Psoas muscle (tissue), 8 donors: ENCODE measurements around the gene GLTP. TPM values are rescaled to one million over a fixed set of nuclear protein-coding genes. Genes with fewer than 3 reads are reported as not detected.

ENCODE experiments used
- ATAC-seq, 4 donors: fragments of 200-7000 bp; cut with Tn5 transposase; one replicate each; pipeline ENCODE4 v1.9.1; 2020; ENCODE audit warnings: moderate library complexity in 3 of 4, mild to moderate bottlenecking in 2 of 4
- DNase-seq, 2 donors: peaks; one replicate each; pipeline ENCODE4 v3.0.0-alpha.2; 2020
- H3K27ac ChIP-seq: fragments of 200-600 bp; one replicate; pipeline ENCODE4 v1.8.0; 2022
- H3K27me3 ChIP-seq, 3 donors: fragments of 200-600 bp in 1 of 3; one replicate each; pipeline versions ENCODE4 v1.6.1 to v1.8.0; 2013 to 2022; ENCODE audit warnings: low read length in 2 of 3, mild to moderate bottlenecking in 2 of 3, moderate library complexity in 1 of 3; ENCODE audit not compliant: insufficient read depth in 3 of 3
- H3K36me3 ChIP-seq, 2 donors: fragments of 200-600 bp in 1 of 2; one replicate each; pipeline versions ENCODE4 v1.6.1 to v1.8.0; 2013 to 2022; ENCODE audit warnings: low read depth in 1 of 2, mild to moderate bottlenecking in 1 of 2, moderate library complexity in 1 of 2; ENCODE audit not compliant: insufficient read depth in 1 of 2
- H3K4me1 ChIP-seq: fragments of 200-600 bp; one replicate; pipeline ENCODE4 v1.8.0; 2022
- H3K4me3 ChIP-seq: fragments of 200-600 bp; one replicate; pipeline ENCODE4 v1.8.0; 2022; ENCODE audit warnings: mild to moderate bottlenecking
- H3K9me3 ChIP-seq: fragments of 200-600 bp; one replicate; pipeline ENCODE4 v1.8.0; 2022
- CTCF ChIP-seq: fragments of 200-600 bp; IDR thresholded peaks from one replicate; pipeline ENCODE4 v1.8.0; 2022; ENCODE audit warnings: antibody characterized with exemption
- WGBS, 3 donors: extraction: QIAGEN DNeasy Blood & Tissue Kit; methylation state at CpG; one replicate each; pipeline versions ENCODE4 v1.1.6 to v1.1.7; 2013; 5-methylcytosine and 5-hydroxymethylcytosine counted together
- intact Hi-C, 2 donors: fragments of 100-400 bp; cut with DNase I; formaldehyde crosslinking; loops; one replicate each; pipeline versions ENCODE4 v1.11.0 to v1.14.2; 2022
- polyA plus RNA-seq, 3 donors: library from polyadenylated mRNA; stranded (reverse); fragments of 200-250 nt; gene quantifications; one replicate each; pipeline ENCODE4 v1.2.3, GENCODE V29; 2013
- total RNA-seq, 4 donors: library from RNA; stranded (reverse); fragmentation: NEBNext Ultra II Directional in 2 of 4; extraction: Animal tissue kit (Norgen Biotek cat#: 25700) in 2 of 4; gene quantifications; one replicate each; pipeline versions ENCODE4 v1.2.1 to v1.2.4, GENCODE V29; 2021 to 2023
- donor health status: healthy with polysubstance abuse.
- donor health status: DM: no; HTN: no; CAD: no; lungs with moderate emphysema.
- donor health status: Bipolar disorder and iron deficiency.
- donor health status: healthy.
- donor health status: DM: yes; HTN: yes; CAD: no.
- donor health status: DM: no; HTN: no; CAD: no.
- donor health status: DM: no; HTN: no; CAD: no.
- donor health status: DM: yes; HTN: yes; CAD: no.

The GLTP gene
- total and polyA plus RNA-seq, 7 donors = 12.1 to 23.3 (median 16.9) TPM

GRCh38 chr12:109814600-109815150, 65.7 kb downstream of the GLTP start:
- ATAC-seq (no peak), DNase-seq (no peak)
- Histone ChIP-seq H3K9me3 (no peaks in the 10 kb centered on the region), H3K4me1 (no peaks in the 10 kb centered on the region), H3K4me3 (no peak overlapping the region), H3K27ac (no peak overlapping the region), H3K36me3 (no peaks in the 10 kb centered on the region), H3K27me3 (peaks cover 0 to 23% (median 0%) of the 10 kb centered on the region in 3 donors)
- intact Hi-C loops = no loop called here
- TF ChIP-seq CTCF = no peak
- 62 to 72% (median 64%) methylated on average over 19 to 20 of the region's 20 CpGs for WGBS, 3 donors

GRCh38 chr12:109813810-109814416, 66.4 kb downstream of the GLTP start:
- no peak overlapping the region for H3K27ac ChIP-seq
- H3K27me3 ChIP-seq = peaks cover 0 to 23% (median 0%) of the 10 kb centered on the region in 3 donors
- WGBS, 3 donors = 91 to 93% (median 92%) methylated on average over 6 of the region's 6 CpGs
- intact Hi-C loops = no loop called here
- H3K9me3 ChIP-seq = no peaks in the 10 kb centered on the region
- no peak for TF ChIP-seq CTCF
- no peak overlapping the region for H3K4me3 ChIP-seq
- DNase-seq = no peak
- ATAC-seq = no peak
- H3K4me1 ChIP-seq = no peaks in the 10 kb centered on the region
- H3K36me3 ChIP-seq = no peaks in the 10 kb centered on the region

- H3K27ac ChIP-seq = no peak overlapping the region
- intact Hi-C loops = no loop called here
- peaks cover 0 to 23% (median 0%) of the 10 kb centered on the region in 3 donors for H3K27me3 ChIP-seq
- DNase-seq = no peak
- TF ChIP-seq CTCF = no peak
- 54 to 63% (median 62%) methylated on average over 5 of the region's 5 CpGs for WGBS, 3 donors
- H3K4me3 ChIP-seq = no peak overlapping the region
- no peak for ATAC-seq
- H3K4me1 ChIP-seq = no peaks in the 10 kb centered on the region
- H3K9me3 ChIP-seq = no peaks in the 10 kb centered on the region
- H3K36me3 ChIP-seq = no peaks in the 10 kb centered on the region
Measured at GRCh38 chr12:109811624-109811995, 68.7 kb downstream of the GLTP start.

GRCh38 chr12:109810954-109811623, 69.3 kb downstream of the GLTP start:
- Histone ChIP-seq H3K27me3 (peaks cover 0 to 21% (median 0%) of the 10 kb centered on the region in 3 donors), H3K4me3 (no peak overlapping the region), H3K27ac (no peak overlapping the region), H3K4me1 (no peaks in the 10 kb centered on the region), H3K9me3 (no peaks in the 10 kb centered on the region), H3K36me3 (no peaks in the 10 kb centered on the region)
- ATAC-seq (no peak), DNase-seq (no peak)
- 87 to 93% (median 88%) methylated on average over 10 of the region's 10 CpGs for WGBS, 3 donors
- intact Hi-C loops = no loop called here
- TF ChIP-seq CTCF = no peak
